Fibroblast of pulmonary artery (primary cell): ENCODE measurements around the gene ACSF3.

Experiments
- DNase-seq: peaks from one replicate; pipeline ENCODE4 v3.0.0-alpha.2; 2010; ENCODE audit warnings: low read depth
- H3K4me3 ChIP-seq: replicated peaks from 2 replicates; pipeline ENCODE4 v1.5.1; 2011; ENCODE audit warnings: low read depth, mild to moderate bottlenecking, control low read depth, low read length, moderate library complexity
- CTCF ChIP-seq: IDR thresholded peaks from 2 replicates; pipeline ENCODE4 v1.5.1; 2011; ENCODE audit warnings: mild to moderate bottlenecking, control low read depth, low read length, inconsistent platforms; ENCODE audit errors: missing control alignments

ACSF3 gene

DNA sequence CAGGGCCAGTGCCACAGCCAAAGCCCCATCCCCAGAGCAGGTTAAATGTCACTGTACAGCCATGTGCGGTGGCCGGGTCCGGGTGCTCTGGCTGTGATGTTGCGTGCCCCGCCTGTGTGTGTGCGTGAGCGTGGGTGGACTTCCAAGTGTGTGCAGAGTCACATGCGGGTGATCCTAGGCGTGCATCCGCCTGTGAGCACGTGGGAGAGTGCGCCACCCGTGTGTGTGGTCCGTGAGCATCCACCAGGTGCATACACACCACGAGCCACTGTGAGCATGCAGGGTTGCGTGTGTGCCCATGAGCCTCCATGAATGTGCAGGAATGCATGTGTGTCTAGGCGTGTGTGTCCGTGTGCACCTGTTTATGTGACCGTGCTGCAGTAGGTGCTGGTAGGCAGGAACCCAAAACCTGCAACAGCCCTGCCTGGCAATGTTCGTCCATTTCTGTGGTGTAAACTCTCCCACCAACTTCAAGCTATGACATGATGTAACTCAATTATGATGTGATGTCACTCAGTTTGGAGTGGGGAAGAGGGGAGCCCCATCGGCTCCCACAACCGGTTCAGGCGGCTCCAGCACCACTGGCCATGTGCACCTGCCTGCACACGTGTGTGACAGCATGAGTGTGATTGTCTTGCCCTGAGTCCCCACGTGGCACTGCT, 37.6 kb upstream of the ACSF3 start:
- TF ChIP-seq CTCF = no peak
- no peak overlapping the region for H3K4me3 ChIP-seq
- DNase-seq = no peak

- DNase-seq = no peak
- H3K4me3 ChIP-seq = no peak overlapping the region
- no peak for TF ChIP-seq CTCF
Measured at GRCh38 chr16:89056592-89056991, 37.1 kb upstream of the ACSF3 start.

DNA sequence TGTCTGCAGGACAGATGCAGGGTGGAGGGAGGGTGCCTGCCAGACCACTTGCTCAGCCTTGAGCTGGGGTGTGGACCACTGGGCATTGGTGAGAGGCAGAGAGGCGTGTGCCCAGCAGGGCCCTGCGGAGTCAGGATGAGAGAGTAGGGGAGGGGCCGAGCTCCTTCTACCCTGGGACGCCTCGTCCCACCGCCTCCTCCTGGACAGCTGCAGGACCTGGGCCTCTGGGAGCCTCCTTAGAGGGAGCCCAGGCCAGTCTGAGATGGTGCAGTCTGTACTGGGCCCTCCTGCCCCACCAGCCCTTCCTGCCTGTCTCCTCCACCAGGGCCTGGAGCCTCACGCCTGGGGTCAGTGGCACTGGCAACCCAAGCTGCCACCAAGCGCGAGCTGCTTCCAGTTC, 35.9 kb upstream of the ACSF3 start:
- DNase-seq = no peak
- H3K4me3 ChIP-seq = no peak overlapping the region
- TF ChIP-seq CTCF = no peak

- no peak for TF ChIP-seq CTCF
- no peak for DNase-seq
- H3K4me3 ChIP-seq = no peak overlapping the region
Measured at GRCh38 chr16:89058812-89059211, 34.8 kb upstream of the ACSF3 start.

DNA sequence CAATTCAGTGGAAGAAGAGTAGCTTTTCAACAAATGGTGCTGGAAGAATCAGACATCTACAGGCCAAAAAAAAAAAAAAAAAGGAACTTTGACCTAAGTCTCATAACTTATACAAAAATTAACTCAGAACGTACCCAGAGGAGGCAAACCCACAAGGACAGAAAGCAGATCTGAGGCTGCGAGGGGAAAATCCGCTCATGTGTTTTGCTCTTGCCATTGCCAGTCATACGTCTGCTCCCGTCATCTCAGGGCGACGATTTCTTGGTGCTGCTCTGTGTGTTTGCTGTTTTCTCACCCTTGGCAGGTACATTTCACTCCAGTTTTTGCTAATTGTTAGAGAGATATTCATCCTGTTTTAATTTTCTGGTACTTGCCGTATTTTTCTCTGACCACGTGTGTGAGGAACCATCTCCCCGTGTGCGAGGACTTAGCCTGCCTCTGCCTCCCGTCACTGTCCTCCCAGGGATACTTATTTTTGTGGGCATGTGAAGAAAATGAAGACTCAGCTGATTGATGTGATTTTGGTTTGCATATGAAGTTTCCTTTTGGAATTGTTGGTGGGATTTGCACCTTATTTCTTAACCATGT, 33.4 kb upstream of the ACSF3 start:
- no peak for TF ChIP-seq CTCF
- no peak overlapping the region for H3K4me3 ChIP-seq
- no peak for DNase-seq

- no peak for TF ChIP-seq CTCF
- H3K4me3 ChIP-seq = no peak overlapping the region
- no peak for DNase-seq
Measured at GRCh38 chr16:89061086-89061485, 32.6 kb upstream of the ACSF3 start.
